Skeletal muscle tissue (tissue), 4 donors: ENCODE results near the gene EME1. TPM values are rescaled to one million over a fixed set of nuclear protein-coding genes. Genes with fewer than 3 reads are reported as not detected.
"Not testable (repeated sequence)": the region's sequence is repeated elsewhere in the genome, so short reads cannot be mapped to it uniquely, and the experiment has no call there.

Source experiments
- H3K27ac ChIP-seq: one replicate; pipeline ENCODE4 v1.7.0; 2013; ENCODE audit warnings: mild to moderate bottlenecking, low read depth, low read length, inconsistent platforms
- H3K27me3 ChIP-seq, 3 donors: one replicate each; pipeline ENCODE4 v1.7.0; 2013; ENCODE audit warnings: low read length in 3 of 3; ENCODE audit not compliant: control insufficient read depth in 3 of 3, insufficient read depth in 3 of 3
- H3K36me3 ChIP-seq, 3 donors: one replicate each; pipeline ENCODE4 v1.7.0; 2013; ENCODE audit warnings: low read length in 3 of 3; ENCODE audit not compliant: control insufficient read depth in 3 of 3, insufficient read depth in 3 of 3
- H3K4me1 ChIP-seq, 3 donors: one replicate each; pipeline ENCODE4 v1.7.0; 2013; ENCODE audit warnings: low read length in 3 of 3, mild to moderate bottlenecking in 3 of 3; ENCODE audit not compliant: control insufficient read depth in 3 of 3, insufficient read depth in 3 of 3
- H3K4me3 ChIP-seq, 3 donors: one replicate each; pipeline ENCODE4 v1.7.0; 2013; ENCODE audit warnings: low read length in 3 of 3
- H3K9ac ChIP-seq, 3 donors: one replicate each; pipeline ENCODE4 v1.7.0; 2013; ENCODE audit warnings: low read length in 3 of 3, mild to moderate bottlenecking in 3 of 3, moderate library complexity in 2 of 3, low read depth in 1 of 3
- H3K9me3 ChIP-seq, 3 donors: one replicate each; pipeline ENCODE4 v1.7.0; 2013; ENCODE audit warnings: low read length in 3 of 3; ENCODE audit not compliant: control insufficient read depth in 3 of 3
- total RNA-seq: library from RNA; depleted of rRNA; stranded (reverse); fragments of >200 nt; gene quantifications from one replicate; pipeline ENCODE4 v1.2.3, GENCODE V29; 2014
- donor health status: Osteomylitis.

EME1 gene
- total RNA-seq, 1 donor from 2014 or later, result 2.1 TPM

DNA sequence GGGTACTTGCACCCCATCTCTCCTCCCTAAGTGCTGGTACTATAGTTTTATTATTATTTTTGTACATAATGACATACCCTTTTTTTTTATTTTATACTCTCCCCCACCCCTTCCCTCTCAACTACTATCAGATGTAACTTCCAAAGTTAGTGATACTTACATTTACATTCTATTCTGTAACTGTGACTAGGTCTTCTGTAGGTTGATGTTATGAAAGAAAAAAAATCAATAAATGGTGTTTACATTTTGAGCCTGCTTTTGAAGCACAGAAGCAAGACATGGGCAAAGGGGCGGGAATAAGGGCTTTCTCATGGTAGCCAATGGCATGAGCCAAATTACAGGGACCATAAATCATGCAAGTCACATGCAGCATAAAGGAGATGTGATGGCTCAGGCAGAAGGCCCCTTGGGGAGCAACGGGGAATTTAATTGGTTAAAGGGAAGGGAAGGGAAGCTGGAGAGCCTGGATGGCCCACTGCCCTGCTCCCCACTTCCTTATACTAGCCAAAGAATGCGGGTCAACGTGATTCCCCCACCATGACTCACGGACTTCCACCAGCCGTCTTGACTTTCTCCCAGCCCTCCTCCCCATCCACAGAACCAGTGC is 50.6 kb downstream of the EME1 start:
- no peaks in the 10 kb centered on the region for H3K27me3 ChIP-seq
- no peak overlapping the region for H3K9ac ChIP-seq
- H3K36me3 ChIP-seq, result no peaks in the 10 kb centered on the region
- no peak overlapping the region for H3K4me3 ChIP-seq
- peaks cover 29 to 37% (median 34%) of the 10 kb centered on the region in 3 donors for H3K4me1 ChIP-seq
- H3K27ac ChIP-seq, result no peak overlapping the region
- no peaks in the 10 kb centered on the region for H3K9me3 ChIP-seq

DNA sequence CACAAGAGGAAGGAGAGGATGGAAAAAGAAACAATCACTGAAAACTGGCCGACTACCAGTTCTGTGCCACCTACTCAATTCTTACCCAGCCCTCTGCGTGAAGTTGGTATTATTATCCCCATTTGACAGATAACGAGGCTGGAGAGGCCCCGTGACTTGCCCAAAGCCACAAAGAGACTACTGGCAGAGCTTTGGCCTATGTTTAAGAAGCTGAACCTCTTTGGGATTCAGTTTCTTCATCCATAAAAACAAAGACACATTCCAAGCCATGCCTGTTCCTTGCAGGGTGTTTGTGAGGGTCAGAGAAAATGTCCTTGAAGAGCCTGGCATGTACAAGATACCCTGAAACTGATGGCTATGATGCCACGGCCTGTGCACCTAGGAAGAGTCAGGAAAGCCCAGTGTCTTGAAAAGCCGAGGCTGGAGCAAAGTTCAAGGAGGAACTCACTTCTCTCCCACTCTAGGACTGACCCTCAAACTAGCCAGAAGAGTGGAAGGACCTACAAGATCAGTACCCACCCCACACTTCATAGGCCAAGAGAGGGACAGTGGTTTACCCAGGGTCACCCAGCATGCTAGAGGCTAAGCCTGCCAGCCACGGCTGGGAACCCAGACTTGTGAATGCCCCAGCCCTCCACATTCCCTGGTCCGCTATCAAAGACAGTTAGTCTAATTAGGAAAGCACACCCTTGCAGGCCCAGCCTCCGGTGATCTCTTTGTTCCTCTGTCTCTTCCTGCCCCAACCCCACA is 51.4 kb downstream of the EME1 start:
- H3K4me3 ChIP-seq, result no peak overlapping the region
- H3K27me3 ChIP-seq, result no peaks in the 10 kb centered on the region
- H3K9ac ChIP-seq, result no peak overlapping the region
- H3K27ac ChIP-seq, result no peak overlapping the region
- H3K36me3 ChIP-seq, result peaks cover 0 to 3% (median 0%) of the 10 kb centered on the region in 3 donors
- no peaks in the 10 kb centered on the region for H3K9me3 ChIP-seq
- H3K4me1 ChIP-seq, result peaks cover 37 to 45% (median 40%) of the 10 kb centered on the region in 3 donors

DNA sequence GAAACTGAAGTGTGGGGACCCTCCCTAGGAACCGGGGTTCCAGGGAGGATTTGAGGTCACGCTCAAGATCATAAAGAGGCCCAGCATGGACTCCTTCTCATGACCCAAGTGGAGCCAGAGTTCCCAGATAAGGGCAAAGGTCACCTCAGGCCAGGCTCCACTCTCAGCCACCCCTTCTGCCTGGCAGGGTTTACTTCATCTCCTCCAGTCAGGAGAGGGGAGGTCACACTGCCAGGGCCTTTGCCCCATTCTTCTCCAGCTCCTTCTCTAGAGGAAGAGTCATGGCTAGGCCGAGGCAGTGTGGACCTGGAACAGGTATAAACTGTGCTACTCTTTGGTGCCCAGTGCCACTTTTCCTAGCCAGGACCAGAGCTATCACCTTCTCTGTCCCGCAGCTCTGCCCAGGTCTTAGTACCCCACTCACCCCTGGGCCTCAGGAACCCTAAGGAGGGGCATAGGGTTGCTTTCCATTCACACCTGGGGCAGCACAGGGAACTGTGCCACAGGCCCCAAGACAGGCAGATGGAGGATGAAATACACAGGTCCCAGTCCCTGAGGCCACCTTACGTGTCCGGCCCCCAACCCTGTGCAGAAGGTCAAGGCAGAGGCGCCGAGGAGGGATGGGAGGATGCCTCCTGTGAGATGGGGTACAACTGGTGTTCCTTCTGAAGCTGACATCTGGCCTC is 52.1 kb downstream of the EME1 start:
- H3K4me3 ChIP-seq, result peak overlapping the region; percentile 67 to 83 (median 75)
- peak overlapping the region; percentile 32 for H3K27ac ChIP-seq
- no peaks in the 10 kb centered on the region for H3K9me3 ChIP-seq
- H3K4me1 ChIP-seq, result peaks cover 43 to 51% (median 43%) of the 10 kb centered on the region in 3 donors
- no peaks in the 10 kb centered on the region for H3K27me3 ChIP-seq
- H3K36me3 ChIP-seq, result peaks cover 0 to 3% (median 0%) of the 10 kb centered on the region in 3 donors
- peak overlapping the region; percentile 62 to 87 (median 76) for H3K9ac ChIP-seq

DNA sequence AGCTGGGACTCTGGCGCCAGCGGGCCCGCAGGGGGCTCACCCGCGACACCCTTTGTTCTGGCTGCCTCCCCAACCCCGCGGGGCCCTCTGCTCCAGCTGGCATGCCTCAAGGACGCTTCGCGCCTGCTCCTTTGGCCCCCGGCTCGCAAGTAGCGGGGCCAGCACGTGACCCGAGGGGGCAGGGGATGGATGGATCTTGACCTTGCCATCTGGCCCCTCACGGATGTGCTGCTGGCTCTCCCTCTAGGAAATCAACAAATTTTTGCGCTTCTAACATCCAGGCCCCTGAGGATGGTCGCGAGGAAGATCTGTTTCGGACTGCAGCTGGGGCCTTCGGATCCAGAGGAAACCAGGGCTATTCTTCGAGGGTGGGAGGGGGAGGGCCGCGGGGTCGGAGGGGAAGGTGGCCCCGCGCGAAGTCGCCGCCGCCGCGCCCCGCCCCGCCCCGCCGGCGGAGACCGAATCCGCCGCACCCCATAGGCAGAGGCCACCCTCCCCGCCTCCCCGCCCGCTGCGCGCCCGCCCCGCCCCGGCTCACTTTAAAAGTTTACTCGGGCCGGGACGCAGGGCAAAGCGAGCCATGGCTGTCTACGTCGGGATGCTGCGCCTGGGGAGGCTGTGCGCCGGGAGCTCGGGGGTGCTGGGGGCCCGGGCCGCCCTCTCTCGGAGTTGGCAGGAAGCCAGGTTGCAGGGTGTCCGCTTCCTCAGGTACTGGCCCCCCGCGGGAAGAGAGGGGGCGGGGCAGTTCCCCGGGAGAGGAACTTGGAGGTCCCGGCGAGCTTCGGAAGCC is 52.8 kb downstream of the EME1 start, which contains the start of gene ACSF2:
Gene ACSF2, plus strand, starts transcription at position 537 of the 790 bp plus-strand sequence. Its CDS starts 44 bp downstream, at position 581.
- peak within 1 kb of the TSS; percentile 72 to 90 (median 86) for H3K9ac ChIP-seq
- H3K9me3 ChIP-seq, result no peaks in the 10 kb centered on the region
- H3K27ac ChIP-seq, result peak within 1 kb of the TSS; percentile 72
- no peaks in the 10 kb centered on the region for H3K27me3 ChIP-seq
- peak within 1 kb of the TSS; percentile 67 to 88 (median 83) for H3K4me3 ChIP-seq
- peaks cover 0 to 3% (median 0%) of the 10 kb centered on the region in 3 donors for H3K36me3 ChIP-seq
- peaks cover 46 to 55% (median 46%) of the 10 kb centered on the region in 3 donors for H3K4me1 ChIP-seq

DNA sequence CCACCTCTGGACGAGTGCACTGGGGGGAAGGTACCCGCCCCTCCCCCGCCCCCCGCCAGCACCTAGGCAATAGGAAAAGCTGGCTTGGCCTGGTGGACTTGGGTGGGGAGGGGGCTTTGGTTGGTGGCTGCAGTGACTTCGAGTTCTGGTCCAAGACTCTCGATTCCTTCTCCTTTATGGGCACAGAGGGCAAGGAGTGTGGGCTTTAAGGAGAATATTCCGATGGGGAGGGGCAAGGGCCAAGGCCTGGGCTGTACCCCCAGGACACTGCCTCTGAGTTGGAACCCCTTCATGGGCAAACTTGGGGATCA is 53.4 kb downstream of the EME1 start:
- no peaks in the 10 kb centered on the region for H3K27me3 ChIP-seq
- H3K9me3 ChIP-seq, result no peaks in the 10 kb centered on the region
- H3K27ac ChIP-seq, result peak overlapping the region; percentile 72
- peak overlapping the region; percentile 67 to 88 (median 83) for H3K4me3 ChIP-seq
- H3K36me3 ChIP-seq, result peaks cover 0 to 3% (median 0%) of the 10 kb centered on the region in 3 donors
- H3K9ac ChIP-seq, result peak overlapping the region; percentile 72 to 90 (median 86)
- H3K4me1 ChIP-seq, result peaks cover 49 to 61% (median 52%) of the 10 kb centered on the region in 3 donors

DNA sequence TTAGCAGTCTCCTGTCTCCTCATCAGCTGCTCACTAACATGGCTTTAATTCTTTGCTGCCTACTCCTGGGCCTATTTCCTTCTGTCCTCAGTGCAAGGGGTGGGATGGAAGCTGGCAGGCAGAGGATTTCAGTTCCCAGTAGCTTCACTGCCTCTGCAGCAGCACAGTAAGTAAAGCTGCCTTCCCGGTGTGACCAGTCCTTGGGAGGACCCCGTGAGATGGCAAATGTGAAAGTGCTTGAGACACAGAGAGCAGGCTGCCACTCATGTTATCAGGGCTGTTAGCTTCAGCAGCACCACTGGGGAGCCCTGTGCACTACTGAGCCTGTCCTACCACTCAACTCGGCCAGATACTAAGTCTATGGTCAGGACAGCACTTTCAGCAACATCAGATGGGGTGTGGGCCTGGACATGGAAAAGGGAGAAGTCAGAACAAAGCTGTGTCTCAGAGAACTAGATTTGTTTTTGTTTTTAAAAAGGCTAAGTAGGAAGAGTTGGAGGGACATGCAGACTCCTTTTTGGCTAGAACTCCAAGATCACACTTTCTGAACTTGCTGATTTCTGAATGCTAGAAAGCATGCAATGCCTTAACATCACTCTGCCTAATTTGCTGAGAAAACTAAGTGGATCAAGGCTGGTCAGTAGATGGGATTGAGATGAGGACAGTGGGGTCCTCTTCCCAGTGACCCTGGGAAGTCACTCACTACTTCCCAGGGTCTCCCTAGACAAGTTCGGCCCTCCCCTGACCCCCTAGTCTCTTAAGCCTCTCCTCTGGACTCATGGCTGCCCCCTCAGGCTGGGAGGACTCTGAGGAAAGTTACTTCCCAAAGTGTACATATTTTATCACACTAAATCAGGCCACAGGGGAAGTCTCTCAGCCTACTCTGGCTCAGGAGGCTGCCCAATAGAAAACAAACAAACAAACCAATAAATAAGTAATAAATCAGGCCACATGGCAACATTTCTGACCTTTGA is 54.1 kb downstream of the EME1 start:
- Histone ChIP-seq H3K4me1 (peaks cover 55 to 67% (median 59%) of the 10 kb centered on the region in 3 donors), H3K36me3 (peaks cover 0 to 3% (median 0%) of the 10 kb centered on the region in 3 donors), H3K9ac (peak overlapping the region; percentile 72 to 90 (median 86)), H3K27me3 (no peaks in the 10 kb centered on the region), H3K27ac (peak overlapping the region; percentile 72), H3K4me3 (peak overlapping the region; percentile 67 to 88 (median 83)), H3K9me3 (no peaks in the 10 kb centered on the region)

DNA sequence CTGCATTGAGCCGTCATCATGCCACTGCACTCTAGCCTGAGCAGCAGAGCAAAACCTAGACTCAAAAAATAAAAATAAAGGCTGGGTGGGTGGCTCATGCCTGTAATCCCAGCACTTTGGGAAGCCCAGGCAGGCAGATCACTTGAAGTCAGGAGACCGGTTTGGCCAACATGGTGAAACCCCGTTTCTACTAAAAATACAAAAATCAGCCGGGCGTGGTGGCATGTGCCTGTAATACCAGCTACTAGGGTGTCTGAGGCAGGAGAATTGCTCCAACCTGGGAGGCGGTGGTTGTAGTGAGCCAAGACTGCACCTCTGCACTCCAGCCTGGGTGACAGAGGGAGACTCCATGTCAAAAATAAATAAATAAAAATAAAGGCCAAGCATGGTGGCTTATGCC is 55.1 kb downstream of the EME1 start:
- H3K4me3 ChIP-seq, result peak overlapping the region in 1 of 3 donors; percentile 67
- peaks cover 64 to 78% (median 65%) of the 10 kb centered on the region in 3 donors for H3K4me1 ChIP-seq
- H3K36me3 ChIP-seq, H3K9me3 ChIP-seq, H3K27me3 ChIP-seq: not testable (repeated sequence)
- H3K27ac ChIP-seq, result peak overlapping the region; percentile 72
- peak overlapping the region in 1 of 3 donors; percentile 22 for H3K9ac ChIP-seq

DNA sequence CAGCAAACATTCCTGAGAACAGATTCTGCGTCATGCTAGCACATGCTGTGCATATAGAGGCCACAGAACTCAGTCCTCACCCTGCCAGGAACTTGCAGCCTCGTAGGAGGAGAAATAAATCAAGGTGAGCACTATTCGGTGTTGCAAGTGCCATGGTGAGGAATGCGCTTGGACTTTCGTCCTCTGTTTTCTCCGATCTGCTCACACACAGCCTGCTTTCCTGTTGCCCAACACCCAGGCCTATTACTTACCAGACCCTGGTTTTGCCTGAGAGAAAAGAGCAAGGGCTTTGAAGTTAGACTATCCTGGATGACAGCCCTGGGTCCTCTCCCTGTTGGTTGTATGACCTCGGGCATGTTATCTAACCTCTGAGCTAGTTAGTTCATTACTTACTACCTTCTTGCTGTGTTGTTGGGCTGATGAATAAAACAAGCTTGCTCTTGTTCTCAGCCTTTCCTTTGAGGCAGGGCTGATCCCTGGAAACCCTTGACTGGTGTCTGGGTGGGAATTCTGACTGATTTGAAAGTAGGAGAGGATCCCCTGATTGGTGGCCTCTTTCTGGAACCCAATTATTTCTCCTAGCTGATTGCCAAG is 55.9 kb downstream of the EME1 start:
- no peaks in the 10 kb centered on the region for H3K27me3 ChIP-seq
- H3K27ac ChIP-seq, result peak overlapping the region; percentile 75
- peaks cover 0 to 4% (median 1%) of the 10 kb centered on the region in 3 donors for H3K36me3 ChIP-seq
- peak overlapping the region in 2 of 3 donors; percentile 43 to 60 for H3K9ac ChIP-seq
- H3K4me3 ChIP-seq, result peak overlapping the region in 2 of 3 donors; percentile 41 to 42
- peaks cover 69 to 81% (median 70%) of the 10 kb centered on the region in 3 donors for H3K4me1 ChIP-seq
- no peaks in the 10 kb centered on the region for H3K9me3 ChIP-seq
